Astrocyte of the spinal cord (primary cell): ENCODE measurements around the gene RMND5A.

Experiments used
- DNase-seq: peaks from one replicate; pipeline ENCODE4 v3.0.0; 2011; ENCODE audit warnings: low read depth, low spot score
- H3K4me3 ChIP-seq: 2 replicates; pipeline ENCODE4 v1.5.1; 2011; ENCODE audit warnings: low read depth, mild to moderate bottlenecking, low read length, moderate library complexity
- CTCF ChIP-seq: IDR thresholded peaks from 2 replicates; pipeline ENCODE4 v1.5.1; 2012; ENCODE audit warnings: low read depth, mild to moderate bottlenecking, low read length, inconsistent platforms
- in situ Hi-C: cut with HindIII; loops from 2 replicates; pipeline ENCODE4 v1.10.0; 2017; ENCODE audit warnings: low sequenced_read_pairs

The RMND5A gene

GRCh38 chr2:86769838-86770237, 49.7 kb downstream of the RMND5A start:
- H3K4me3 ChIP-seq = no peak overlapping the region
- in situ Hi-C loops = no loop called here
- no peak for DNase-seq
- TF ChIP-seq CTCF = no peak

- in situ Hi-C loops = no loop called here
- H3K4me3 ChIP-seq = no peak overlapping the region
- no peak for TF ChIP-seq CTCF
- no peak for DNase-seq
These were observed 50.8 kb downstream of the RMND5A start for GRCh38 chr2:86770816-86771301.

- no peak for DNase-seq
- no peak overlapping the region for H3K4me3 ChIP-seq
- no peak for TF ChIP-seq CTCF
- in situ Hi-C loops = no loop called here
These were observed 52.5 kb downstream of the RMND5A start for GRCh38 chr2:86772611-86773010.

- no peak for DNase-seq
- no peak overlapping the region for H3K4me3 ChIP-seq
- in situ Hi-C loops = no loop called here
- TF ChIP-seq CTCF = no peak
These were observed 54.8 kb downstream of the RMND5A start for GRCh38 chr2:86774862-86775261.

- DNase-seq = no peak
- in situ Hi-C loops = no loop called here
- no peak overlapping the region for H3K4me3 ChIP-seq
- TF ChIP-seq CTCF = no peak
These were observed 55.2 kb downstream of the RMND5A start for GRCh38 chr2:86775338-86775737.

GRCh38 chr2:86776532-86776931, 56.4 kb downstream of the RMND5A start:
- TF ChIP-seq CTCF = no peak
- in situ Hi-C loops = no loop called here
- no peak for DNase-seq
- H3K4me3 ChIP-seq = no peak overlapping the region

GRCh38 chr2:86778957-86779356, 58.9 kb downstream of the RMND5A start:
- in situ Hi-C loops = no loop called here
- no peak for TF ChIP-seq CTCF
- DNase-seq = no peak
- no peak overlapping the region for H3K4me3 ChIP-seq
